ENCODE data around the gene CLIC4. TPM values are rescaled to one million over a fixed set of nuclear protein-coding genes. Genes with fewer than 3 reads are reported as not detected.
"Not testable (repeated sequence)": the region's sequence is repeated elsewhere in the genome, so short reads cannot be mapped to it uniquely, and the experiment has no call there.

CLIC4 gene
- total RNA-seq, 6 experiments from 2014 or later = 517 to 729 (median 548) TPM

DNA sequence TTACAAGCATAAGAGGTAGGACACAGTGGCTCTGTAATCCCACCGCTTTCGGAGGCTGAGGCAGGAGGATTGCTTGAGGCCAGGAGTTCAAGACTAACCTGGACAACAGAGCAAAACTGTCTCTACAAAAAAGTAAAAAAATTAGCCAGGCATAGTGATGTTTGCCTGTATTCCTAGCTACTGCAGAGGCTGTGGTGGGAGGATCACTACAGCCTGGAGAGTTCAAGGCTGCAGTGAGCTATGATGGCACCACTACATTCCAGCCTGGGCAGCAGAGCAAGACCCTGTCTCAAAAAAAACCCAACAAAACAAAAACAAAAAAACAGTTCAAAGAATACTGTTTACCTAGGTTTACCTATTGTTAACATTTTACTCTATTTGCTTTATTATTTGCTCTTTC, 37.4 kb downstream of the CLIC4 start:
- DNase-seq = no peak
- peaks cover 69% of the 10 kb centered on the region for H3K4me1 Mint-ChIP-seq (ENCODE audit: low read depth)
- no peak overlapping the region for H3K4me3 Mint-ChIP-seq
- H3K27ac Mint-ChIP-seq = no peak overlapping the region; the same call in 1 of the 2 replicates
- peaks cover 4% of the 10 kb centered on the region; the same call in 1 of the 2 replicates for H3K27me3 Mint-ChIP-seq (ENCODE audit: insufficient read depth)
- H3K36me3 Mint-ChIP-seq (ENCODE audit: low read depth) = peaks cover 19% of the 10 kb centered on the region
- no peaks in the 10 kb centered on the region for H3K9me3 Mint-ChIP-seq
- TF ChIP-seq, protein P1, sequence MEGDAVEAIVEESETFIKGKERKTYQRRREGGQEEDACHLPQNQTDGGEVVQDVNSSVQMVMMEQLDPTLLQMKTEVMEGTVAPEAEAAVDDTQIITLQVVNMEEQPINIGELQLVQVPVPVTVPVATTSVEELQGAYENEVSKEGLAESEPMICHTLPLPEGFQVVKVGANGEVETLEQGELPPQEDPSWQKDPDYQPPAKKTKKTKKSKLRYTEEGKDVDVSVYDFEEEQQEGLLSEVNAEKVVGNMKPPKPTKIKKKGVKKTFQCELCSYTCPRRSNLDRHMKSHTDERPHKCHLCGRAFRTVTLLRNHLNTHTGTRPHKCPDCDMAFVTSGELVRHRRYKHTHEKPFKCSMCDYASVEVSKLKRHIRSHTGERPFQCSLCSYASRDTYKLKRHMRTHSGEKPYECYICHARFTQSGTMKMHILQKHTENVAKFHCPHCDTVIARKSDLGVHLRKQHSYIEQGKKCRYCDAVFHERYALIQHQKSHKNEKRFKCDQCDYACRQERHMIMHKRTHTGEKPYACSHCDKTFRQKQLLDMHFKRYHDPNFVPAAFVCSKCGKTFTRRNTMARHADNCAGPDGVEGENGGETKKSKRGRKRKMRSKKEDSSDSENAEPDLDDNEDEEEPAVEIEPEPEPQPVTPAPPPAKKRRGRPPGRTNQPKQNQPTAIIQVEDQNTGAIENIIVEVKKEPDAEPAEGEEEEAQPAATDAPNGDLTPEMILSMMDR (IDR thresholded peaks at IDR 0.05) = no peak

DNA sequence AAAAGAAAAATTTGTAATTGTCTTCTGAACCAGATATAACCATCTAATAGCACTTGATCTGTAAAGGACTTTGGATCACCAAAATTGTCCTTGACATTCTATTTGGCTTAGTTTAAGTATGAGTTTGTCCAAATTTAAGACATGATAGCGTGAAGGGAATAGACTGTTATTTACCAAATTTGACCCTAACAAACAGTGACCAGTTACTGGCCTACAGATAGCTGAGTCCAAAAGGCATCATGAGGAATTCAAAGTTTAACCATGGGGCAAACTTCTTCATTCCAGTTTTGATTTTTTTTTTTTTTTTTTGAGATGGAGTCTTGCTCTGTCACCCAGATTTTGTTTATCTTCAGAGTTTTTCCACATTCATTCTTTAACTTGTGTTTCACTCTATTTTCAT, 38.5 kb downstream of the CLIC4 start:
- H3K27ac Mint-ChIP-seq = peak overlapping the region; percentile 38
- no peaks in the 10 kb centered on the region for H3K9me3 Mint-ChIP-seq
- H3K36me3 Mint-ChIP-seq (ENCODE audit: low read depth) = peaks cover 26% of the 10 kb centered on the region
- TF ChIP-seq, protein P1 (IDR thresholded peaks at IDR 0.05) = no peak
- H3K4me1 Mint-ChIP-seq (ENCODE audit: low read depth) = peaks cover 66% of the 10 kb centered on the region
- no peak overlapping the region for H3K4me3 Mint-ChIP-seq
- H3K27me3 Mint-ChIP-seq (ENCODE audit: insufficient read depth) = peaks cover 4% of the 10 kb centered on the region; the same call in 1 of the 2 replicates
- DNase-seq = no peak

DNA sequence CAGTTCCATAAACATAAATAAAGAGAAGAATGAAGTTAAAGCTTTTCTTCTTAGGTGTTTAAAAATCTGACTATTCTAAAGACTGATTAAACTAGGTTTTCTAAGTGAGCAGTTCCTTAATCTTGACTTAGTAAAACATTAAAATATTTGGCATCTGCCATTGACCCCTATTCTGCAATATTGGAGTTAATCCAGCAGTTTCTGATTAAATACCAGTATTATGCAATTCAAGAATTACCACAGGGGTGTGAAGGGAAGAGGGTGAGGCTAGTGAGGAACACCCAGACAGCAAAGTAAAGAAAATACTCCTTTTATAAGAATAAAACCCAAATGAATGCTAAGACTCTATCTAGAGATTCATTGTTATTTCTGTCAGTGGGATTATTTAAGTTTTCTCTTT, 40.9 kb downstream of the CLIC4 start:
- TF ChIP-seq, protein P1 (IDR thresholded peaks at IDR 0.05) = no peak
- no peak overlapping the region for H3K4me3 Mint-ChIP-seq
- peak overlapping the region; percentile 54 for H3K27ac Mint-ChIP-seq

DNA sequence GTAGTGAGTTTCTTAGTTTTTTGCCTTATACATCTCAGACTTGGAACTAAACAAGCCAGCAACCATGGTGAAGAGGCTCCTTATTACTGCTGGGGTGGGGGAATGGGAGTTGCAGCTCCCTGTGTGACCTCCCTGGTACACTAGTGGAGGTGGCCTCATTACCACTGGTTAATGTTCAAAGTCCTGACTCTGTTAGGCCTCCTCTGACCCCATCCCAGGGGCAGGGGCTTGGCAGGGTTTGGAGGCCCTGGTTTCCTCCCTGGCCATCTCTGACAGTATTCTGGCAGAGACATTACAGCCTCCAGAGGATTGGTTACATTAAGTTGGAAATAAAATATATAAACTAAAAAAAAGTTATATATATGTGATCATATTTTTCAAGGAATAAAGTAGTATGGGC, 45.2 kb downstream of the CLIC4 start:
- Mint-ChIP-seq H3K4me1 (ENCODE audit: low read depth) (peaks cover 58% of the 10 kb centered on the region), H3K9me3 (no peaks in the 10 kb centered on the region), H3K27me3 (ENCODE audit: insufficient read depth) (peaks cover 2% of the 10 kb centered on the region; the same call in 1 of the 2 replicates), H3K27ac (no peak overlapping the region), H3K4me3 (no peak overlapping the region), H3K36me3 (ENCODE audit: low read depth) (peaks cover 20% of the 10 kb centered on the region)
- TF ChIP-seq, protein P1 (IDR thresholded peaks at IDR 0.05) = no peak
- DNase-seq = no peak

More for the DNA sequence above, 40.9 kb downstream of the CLIC4 start:
- Mint-ChIP-seq H3K4me1 (ENCODE audit: low read depth) (peaks cover 58% of the 10 kb centered on the region), H3K9me3 (no peaks in the 10 kb centered on the region), H3K36me3 (ENCODE audit: low read depth) (peaks cover 19% of the 10 kb centered on the region), H3K27me3 (ENCODE audit: insufficient read depth) (peaks cover 4% of the 10 kb centered on the region; the same call in 1 of the 2 replicates)
- no peak for DNase-seq

DNA sequence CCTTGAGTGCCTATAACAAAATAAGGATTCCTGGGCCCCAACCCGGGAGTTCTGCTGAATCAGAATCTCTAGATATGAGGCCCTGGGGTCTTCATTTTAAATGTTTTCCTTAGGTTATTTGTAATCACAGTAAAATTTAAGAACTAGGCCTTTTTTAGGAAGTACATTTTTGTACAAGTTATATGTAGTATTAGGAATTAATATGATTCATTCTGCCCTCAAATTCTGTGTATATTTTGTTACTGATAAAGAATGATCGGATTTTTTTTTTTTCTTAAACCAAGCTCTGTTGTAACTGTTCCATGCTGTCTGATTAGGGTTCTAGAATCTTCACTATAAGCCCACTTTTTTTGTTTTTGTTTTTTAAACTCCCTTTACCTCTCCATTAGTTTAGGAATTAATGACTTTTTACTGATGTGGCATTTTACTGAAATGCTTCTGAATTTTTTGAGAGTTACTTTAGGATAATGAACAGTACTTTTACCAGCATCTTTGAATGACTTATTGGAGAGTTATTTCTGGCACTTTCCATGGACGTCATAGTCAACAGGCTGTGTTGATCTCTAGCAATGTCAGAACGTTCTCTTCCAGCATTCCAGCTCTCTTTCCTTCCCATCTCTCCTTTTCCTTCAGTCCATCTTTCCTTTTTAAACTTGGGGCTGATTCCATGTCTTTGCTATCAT, 48.3 kb downstream of the CLIC4 start:
- TF ChIP-seq, protein P1 (IDR thresholded peaks at IDR 0.05) = no peak
- Mint-ChIP-seq H3K4me1 (ENCODE audit: low read depth) (peaks cover 62% of the 10 kb centered on the region), H3K27me3 (ENCODE audit: insufficient read depth) (peaks cover 5% of the 10 kb centered on the region), H3K4me3 (peak overlapping the region; percentile 72), H3K9me3 (no peaks in the 10 kb centered on the region), H3K36me3 (ENCODE audit: low read depth) (peaks cover 22% of the 10 kb centered on the region), H3K27ac (peak overlapping the region; percentile 87)
- DNase-seq = peak; percentile 77

DNA sequence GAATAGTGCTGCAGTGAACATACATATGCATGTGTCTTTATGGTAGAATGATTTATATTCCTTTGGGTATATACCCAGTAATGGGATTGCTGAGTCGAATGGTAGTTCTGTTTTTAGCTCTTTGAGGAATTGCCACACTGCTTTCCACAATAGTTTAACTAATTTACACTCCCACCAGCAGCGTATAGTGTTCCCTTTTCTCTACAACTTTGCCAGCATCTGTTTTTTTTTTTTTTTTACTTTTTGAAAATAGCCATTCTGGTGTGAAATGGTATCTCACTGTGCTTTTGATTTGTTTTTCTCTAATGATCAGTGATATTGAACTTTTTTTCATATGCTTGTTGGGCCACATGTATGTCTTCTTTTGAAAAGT, 48.9 kb downstream of the CLIC4 start:
- Mint-ChIP-seq H3K4me3 (peak overlapping the region; percentile 72), H3K4me1 (ENCODE audit: low read depth) (peaks cover 59% of the 10 kb centered on the region), H3K27ac (peak overlapping the region; percentile 87), H3K36me3 (ENCODE audit: low read depth) (peaks cover 22% of the 10 kb centered on the region)
- H3K27me3 Mint-ChIP-seq (ENCODE audit: insufficient read depth); H3K9me3 Mint-ChIP-seq: not testable (repeated sequence)
- DNase-seq = peak; percentile 10
